Loucy (cell line): ENCODE data around the gene MPI.

Experiments used
- EZH2phosphoT487 ChIP-seq: fragments of 200-600 bp; IDR thresholded peaks from 2 replicates; pipeline ENCODE4 v1.6.1; 2018; ENCODE audit warnings: antibody characterized with exemption, mild to moderate bottlenecking, moderate library complexity, borderline replicate concordance
- TF ChIP-seq, protein P1 (sequence below): fragments of 200-600 bp; sonication (generic); conservative IDR thresholded peaks from 2 replicates; pipeline ENCODE4 v1.5.1; 2014; ENCODE audit warnings: mild to moderate bottlenecking, antibody characterized with exemption, low read length

DNA sequence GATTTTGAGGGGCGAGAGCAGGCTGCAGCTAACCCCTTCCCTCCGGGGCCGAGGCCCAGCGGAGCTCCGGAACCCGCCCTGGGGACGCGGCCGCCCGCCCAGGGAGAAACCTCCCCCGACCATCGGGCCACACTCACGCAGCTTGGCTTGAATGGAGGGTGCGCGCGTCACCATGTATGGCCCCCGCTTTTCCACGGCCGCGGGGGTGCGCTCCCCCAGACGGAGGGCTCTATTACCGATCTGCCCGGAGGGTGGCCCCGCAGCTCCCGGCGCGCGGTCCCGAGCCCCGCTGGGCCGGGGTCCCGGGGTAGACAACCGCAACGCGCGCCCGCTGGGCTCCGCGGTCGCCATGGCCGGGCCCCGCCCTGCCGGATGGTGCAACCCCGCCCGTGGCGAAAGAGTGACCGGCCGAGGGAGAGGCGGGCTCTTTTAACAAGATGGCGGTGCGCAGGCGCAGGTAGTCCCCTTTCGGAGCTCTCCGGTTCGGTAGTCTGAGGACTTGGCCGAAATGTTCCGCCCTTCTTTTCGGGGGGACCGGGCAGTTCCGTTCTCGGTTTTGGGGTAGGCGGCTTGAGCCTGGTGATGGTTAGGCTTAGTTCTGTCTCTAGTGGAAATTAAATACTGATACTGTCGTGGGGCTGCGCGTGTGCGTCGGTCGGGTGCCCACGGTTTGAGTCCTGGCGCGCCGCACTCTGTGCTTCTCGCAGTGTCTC, 16.8 kb downstream of the MPI start, which contains the start of gene FAM219B:
- TF ChIP-seq, protein P1, sequence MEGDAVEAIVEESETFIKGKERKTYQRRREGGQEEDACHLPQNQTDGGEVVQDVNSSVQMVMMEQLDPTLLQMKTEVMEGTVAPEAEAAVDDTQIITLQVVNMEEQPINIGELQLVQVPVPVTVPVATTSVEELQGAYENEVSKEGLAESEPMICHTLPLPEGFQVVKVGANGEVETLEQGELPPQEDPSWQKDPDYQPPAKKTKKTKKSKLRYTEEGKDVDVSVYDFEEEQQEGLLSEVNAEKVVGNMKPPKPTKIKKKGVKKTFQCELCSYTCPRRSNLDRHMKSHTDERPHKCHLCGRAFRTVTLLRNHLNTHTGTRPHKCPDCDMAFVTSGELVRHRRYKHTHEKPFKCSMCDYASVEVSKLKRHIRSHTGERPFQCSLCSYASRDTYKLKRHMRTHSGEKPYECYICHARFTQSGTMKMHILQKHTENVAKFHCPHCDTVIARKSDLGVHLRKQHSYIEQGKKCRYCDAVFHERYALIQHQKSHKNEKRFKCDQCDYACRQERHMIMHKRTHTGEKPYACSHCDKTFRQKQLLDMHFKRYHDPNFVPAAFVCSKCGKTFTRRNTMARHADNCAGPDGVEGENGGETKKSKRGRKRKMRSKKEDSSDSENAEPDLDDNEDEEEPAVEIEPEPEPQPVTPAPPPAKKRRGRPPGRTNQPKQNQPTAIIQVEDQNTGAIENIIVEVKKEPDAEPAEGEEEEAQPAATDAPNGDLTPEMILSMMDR: no peak
- TF ChIP-seq EZH2phosphoT487: no peak
